H1 (cell line): ENCODE measurements around the gene TBCE. TPM values are rescaled to one million over a fixed set of nuclear protein-coding genes. Genes with fewer than 3 reads are reported as not detected.

Source experiments
- CTCF ChIA-PET: fragments of 300-600 bp; sonication (Branson Sonifier 250); formaldehyde crosslinking; loops from one replicate; lab custom pipeline; 2021; ENCODE audit not compliant: partially characterized antibody; lab: Charles Lee
- POLR2A ChIA-PET: fragments of 300-600 bp; sonication (Branson Sonifier 250); formaldehyde crosslinking; loops from one replicate; lab custom pipeline; 2021; ENCODE audit warnings: inconsistent platforms; ENCODE audit not compliant: partially characterized antibody; lab: Charles Lee
- DNase-seq, 2 experiments: peaks; one replicate each; pipeline versions ENCODE4 v3.0.0 to v3.0.0-alpha.2; 2010 to 2022; ENCODE audit warnings: low spot score in 2 of 2, low read depth in 1 of 2, mixed read lengths in 1 of 2
- FAIRE-seq: peaks from 2 replicates; lab custom pipeline; 2011; peaks lifted over from hg19 to GRCh38; lab: Jason Lieb, UNC
- H2AFZ ChIP-seq: 2 replicates; pipeline ENCODE4 v1.8.1; 2012; ENCODE audit warnings: low read length, inconsistent platforms
- H2AK5ac ChIP-seq: 2 replicates; pipeline ENCODE4 v1.6.1; 2013; ENCODE audit warnings: low read depth, low read length
- H2BK120ac ChIP-seq: replicated peaks from 2 replicates; pipeline ENCODE3; 2013; ENCODE audit warnings: low read depth, low read length, inconsistent platforms
- H2BK12ac ChIP-seq: 2 replicates; pipeline ENCODE4 v1.6.1; 2013; ENCODE audit warnings: low read depth, low read length
- H2BK15ac ChIP-seq: 2 replicates; pipeline ENCODE4 v1.6.1; 2013; ENCODE audit warnings: low read length
- H2BK20ac ChIP-seq: 2 replicates; pipeline ENCODE4 v1.6.1; 2013; ENCODE audit warnings: low read length
- H2BK5ac ChIP-seq: 2 replicates; pipeline ENCODE4 v1.6.1; 2013; ENCODE audit warnings: low read depth, low read length
- H3K14ac ChIP-seq: 2 replicates; pipeline ENCODE4 v1.6.1; 2013; ENCODE audit warnings: inconsistent platforms; ENCODE audit not compliant: insufficient read length
- H3K18ac ChIP-seq: 2 replicates; pipeline ENCODE4 v1.6.1; 2013; ENCODE audit warnings: low read length; ENCODE audit errors: extremely low read depth
- H3K23ac ChIP-seq: 2 replicates; pipeline ENCODE4 v1.6.1; 2013; ENCODE audit warnings: inconsistent platforms; ENCODE audit not compliant: insufficient read length
- H3K23me2 ChIP-seq: 2 replicates; pipeline ENCODE4 v1.6.1; 2013; ENCODE audit warnings: low read depth, low read length
- H3K27ac ChIP-seq: 2 replicates; pipeline ENCODE4 v1.6.1; 2011; ENCODE audit warnings: low read depth, low read length, inconsistent platforms
- H3K27me3 ChIP-seq, 4 experiments: replicated peaks in 1 of 4; 1 replicate in 1 of 4; 2 replicates in 3 of 4; pipeline versions ENCODE4 v1.6.1 to v1.8.1; 2011 to 2013; ENCODE audit warnings: low read length in 3 of 4, mild to moderate bottlenecking in 3 of 4, inconsistent platforms in 2 of 4, mixed read lengths in 2 of 4, moderate library complexity in 1 of 4; ENCODE audit not compliant: control insufficient read depth in 3 of 4, insufficient read depth in 3 of 4; ENCODE audit errors: extremely low read depth in 1 of 4
- H3K36me3 ChIP-seq, 4 experiments: 2 replicates each; pipeline versions ENCODE4 v1.6.1 to v1.8.1; 2011 to 2013; ENCODE audit warnings: mild to moderate bottlenecking in 4 of 4, low read length in 3 of 4, moderate library complexity in 2 of 4, control low read depth in 1 of 4, inconsistent platforms in 1 of 4; ENCODE audit not compliant: insufficient read depth in 4 of 4, control insufficient read depth in 2 of 4
- H3K4ac ChIP-seq: replicated peaks from 2 replicates; pipeline ENCODE3; 2013; ENCODE audit warnings: low read length, low read depth, mixed read lengths, inconsistent platforms; ENCODE audit not compliant: insufficient read length
- H3K4me1 ChIP-seq, 4 experiments: replicated peaks in 1 of 4; 1 replicate in 1 of 4; 2 replicates in 3 of 4; pipeline versions ENCODE4 v1.6.1 to v1.8.1; 2011 to 2013; ENCODE audit warnings: low read length in 3 of 4, inconsistent platforms in 2 of 4, mixed read lengths in 1 of 4; ENCODE audit not compliant: insufficient read depth in 4 of 4, control insufficient read depth in 3 of 4
- H3K4me2 ChIP-seq, 2 experiments: 2 replicates each; pipeline versions ENCODE4 v1.6.1 to v1.8.1; 2011 to 2013; ENCODE audit warnings: low read depth in 2 of 2, low read length in 2 of 2, control low read depth in 1 of 2, inconsistent platforms in 1 of 2, mild to moderate bottlenecking in 1 of 2; ENCODE audit not compliant: insufficient read depth in 1 of 2
- H3K4me3 ChIP-seq, 4 experiments: fragments of 200-600, 300-600 bp in 1 of 4; sonication (generic), shearing (Covaris generic), sonication (Bioruptor Twin) in 1 of 4; 2 replicates each; pipeline versions ENCODE4 v1.5.1 to v1.8.1; 2011 to 2016; ENCODE audit warnings: low read length in 4 of 4, low read depth in 3 of 4, control low read depth in 2 of 4, inconsistent platforms in 2 of 4, mild to moderate bottlenecking in 2 of 4, mixed read lengths in 1 of 4, moderate library complexity in 1 of 4; ENCODE audit not compliant: insufficient read depth in 2 of 4; ENCODE audit errors: extremely low read depth in 1 of 4
- H3K56ac ChIP-seq: replicated peaks from 2 replicates; pipeline ENCODE3; 2013; ENCODE audit warnings: low read depth, mild to moderate bottlenecking, mixed read lengths, low read length, inconsistent platforms; ENCODE audit not compliant: insufficient read length
- H3K79me1 ChIP-seq: 2 replicates; pipeline ENCODE4 v1.6.1; 2013; ENCODE audit warnings: low read depth, low read length, control low read depth
- H3K79me2 ChIP-seq, 2 experiments: 2 replicates each; pipeline versions ENCODE4 v1.6.1 to v1.8.1; 2012 to 2013; ENCODE audit warnings: low read length in 2 of 2, mild to moderate bottlenecking in 2 of 2, inconsistent platforms in 1 of 2; ENCODE audit not compliant: insufficient read depth in 2 of 2, control insufficient read depth in 1 of 2
- H3K9ac ChIP-seq, 4 experiments: replicated peaks in 1 of 4; 1 replicate in 1 of 4; 2 replicates in 3 of 4; pipeline versions ENCODE4 v1.6.1 to v1.8.1; 2011 to 2013; ENCODE audit warnings: low read depth in 3 of 4, low read length in 3 of 4, control low read depth in 2 of 4, mild to moderate bottlenecking in 2 of 4, moderate library complexity in 2 of 4, inconsistent platforms in 1 of 4; ENCODE audit errors: extremely low read depth in 1 of 4
- H3K9me3 ChIP-seq, 2 experiments: 2 replicates each; pipeline versions ENCODE4 v1.6.1 to v1.8.1; 2012 to 2013; ENCODE audit warnings: mild to moderate bottlenecking in 2 of 2, moderate library complexity in 2 of 2, control low read depth in 1 of 2, inconsistent platforms in 1 of 2, low read depth in 1 of 2, low read length in 1 of 2, mixed read lengths in 1 of 2; ENCODE audit not compliant: insufficient read depth in 2 of 2
- H4K20me1 ChIP-seq, 2 experiments: replicated peaks in 1 of 2; 2 replicates each; pipeline versions ENCODE3 to v1.8.1; 2011 to 2013; ENCODE audit warnings: inconsistent platforms in 2 of 2, low read length in 2 of 2, mild to moderate bottlenecking in 1 of 2; ENCODE audit not compliant: insufficient read depth in 2 of 2, control insufficient read depth in 1 of 2
- H4K5ac ChIP-seq: 2 replicates; pipeline ENCODE4 v1.6.1; 2013; ENCODE audit warnings: low read length, low read depth, mixed read lengths, inconsistent platforms; ENCODE audit not compliant: insufficient read length
- H4K8ac ChIP-seq: 2 replicates; pipeline ENCODE4 v1.8.0; 2013; ENCODE audit warnings: mild to moderate bottlenecking, moderate library complexity, low read length, inconsistent platforms; ENCODE audit not compliant: insufficient read depth; ENCODE audit errors: extremely low read depth
- H4K91ac ChIP-seq: replicated peaks from 2 replicates; pipeline ENCODE3; 2013; ENCODE audit warnings: low read length, mixed read lengths, inconsistent platforms; ENCODE audit not compliant: insufficient read length
- BACH1 ChIP-seq: IDR thresholded peaks from 2 replicates; pipeline ENCODE4 v1.6.1; 2012; ENCODE audit warnings: low read length, improper control_type of control experiment
- BRCA1 ChIP-seq: IDR thresholded peaks from 2 replicates; pipeline ENCODE4 v1.6.1; 2012; ENCODE audit warnings: low read depth, low read length, improper control_type of control experiment
- EP300 ChIP-seq, 2 experiments: IDR thresholded peaks; 1 replicate in 1 of 2; 2 replicates in 1 of 2; pipeline ENCODE4 v1.6.1; 2011 to 2012; ENCODE audit warnings: low read depth in 2 of 2, low read length in 2 of 2, mild to moderate bottlenecking in 2 of 2, borderline replicate concordance in 1 of 2, inconsistent platforms in 1 of 2, moderate library complexity in 1 of 2
- EZH2 ChIP-seq: fragments of 200-600 bp; sonication (generic); IDR thresholded peaks from 2 replicates; pipeline ENCODE4 v1.7.1; 2012; ENCODE audit warnings: low read depth, mild to moderate bottlenecking, moderate library complexity, low read length, inconsistent platforms; ENCODE audit not compliant: severe bottlenecking
- JUN ChIP-seq: IDR thresholded peaks from 2 replicates; pipeline ENCODE4 v1.6.1; 2011; ENCODE audit warnings: low read depth, mild to moderate bottlenecking, improper control_type of control experiment, low read length
- JUND ChIP-seq: IDR thresholded peaks from 2 replicates; pipeline ENCODE4 v1.6.1; 2011; ENCODE audit warnings: mild to moderate bottlenecking, improper control_type of control experiment, low read length
- KDM4A ChIP-seq: IDR thresholded peaks from one replicate; pipeline ENCODE4 v1.7.1; 2012; ENCODE audit warnings: low read depth, mild to moderate bottlenecking, moderate library complexity, low read length, inconsistent platforms; ENCODE audit not compliant: severe bottlenecking
- NANOG ChIP-seq: IDR thresholded peaks from 2 replicates; pipeline ENCODE4 v1.6.1; 2011; ENCODE audit warnings: low read length, low read depth, mild to moderate bottlenecking, inconsistent platforms; ENCODE audit not compliant: insufficient read depth, poor library complexity, severe bottlenecking
- POLR2AphosphoS5 ChIP-seq: IDR thresholded peaks from 2 replicates; pipeline ENCODE4 v1.6.1; 2011; ENCODE audit warnings: low read depth, low read length
- POU5F1 ChIP-seq: IDR thresholded peaks from 2 replicates; pipeline ENCODE4 v1.6.1; 2011; ENCODE audit warnings: low read depth, mild to moderate bottlenecking, low read length, moderate library complexity
- RBBP5 ChIP-seq: IDR thresholded peaks from 2 replicates; pipeline ENCODE4 v1.7.1; 2012; ENCODE audit warnings: low read depth, mild to moderate bottlenecking, inconsistent platforms, low read length, moderate library complexity, borderline replicate concordance
- RFX5 ChIP-seq: IDR thresholded peaks from 2 replicates; pipeline ENCODE4 v1.6.1; 2011; ENCODE audit warnings: low read depth, low read length, improper control_type of control experiment, borderline replicate concordance
- USF2 ChIP-seq: IDR thresholded peaks from 2 replicates; pipeline ENCODE4 v1.6.1; 2011; ENCODE audit warnings: low read length, improper control_type of control experiment
- WGBS, 2 experiments: shearing (Covaris generic) in 1 of 2; methylation state at CpG; one replicate each; pipeline versions ENCODE4 v1.1.6 to v1.1.7; 2013 to 2015; ENCODE audit warnings: low lambda C conversion rate in 2 of 2, mixed read lengths in 2 of 2, inconsistent platforms in 1 of 2, low coverage in 1 of 2, missing lambda C conversion rate in 1 of 2; ENCODE audit not compliant: insufficient replicate concordance in 2 of 2, insufficient coverage in 1 of 2, insufficient read length in 1 of 2; ENCODE audit errors: extremely low coverage in 1 of 2, missing lambda C conversion rate in 1 of 2; 5-methylcytosine and 5-hydroxymethylcytosine counted together
- polyA plus RNA-seq, 7 experiments: library from polyadenylated mRNA; depleted of rRNA in 3 of 7; stranded (reverse) in 5 of 7; unstranded in 2 of 7; fragments of >200 nt in 5 of 7; fragments of 200-250 nt in 2 of 7; gene quantifications; 1 replicate in 5 of 7; 2 replicates in 1 of 7; 4 replicates in 1 of 7; pipeline versions ENCODE4 v1.2.1 to v1.2.3, GENCODE V29; 2011 to 2013; ENCODE audit warnings: missing spikeins in 2 of 7, mixed read lengths in 2 of 7
- total RNA-seq: library from RNA; stranded (reverse); fragmentation: NEBNext Ultra II Directional; extraction: Animal tissue kit (Norgen Biotek cat#: 25700); gene quantifications from 2 replicates; pipeline ENCODE4 v1.2.1, GENCODE V29; 2021

TBCE gene
- total and polyA plus RNA-seq, 2 of the 8 experiments (the other 6 are each of a cell fraction or from before 2014, with no cell fraction given): 22.7 to 42.9 TPM

GRCh38 chr1:235426143-235426542 lies 58.9 kb downstream of the TBCE start:
- H2AFZ ChIP-seq: no peak overlapping the region
- H3K4ac ChIP-seq: no peak overlapping the region
- no peaks in the 10 kb centered on the region for H3K9me3 ChIP-seq
- no peak overlapping the region for H3K4me2 ChIP-seq
- DNase-seq (no peak), FAIRE-seq (no peak)
- H2AK5ac ChIP-seq: no peak overlapping the region
- no peak overlapping the region for H3K4me3 ChIP-seq
- H2BK5ac ChIP-seq: no peak overlapping the region; the same call in 1 of the 2 replicates
- no peak overlapping the region for H2BK120ac ChIP-seq
- H3K9ac ChIP-seq: no peak overlapping the region
- WGBS, 2 experiments: 94% methylated on average over 4 of the region's 4 CpGs; no CpG with 5 or more reads in 1 of the 2 experiments
- H2BK15ac ChIP-seq: no peak overlapping the region
- POLR2A ChIA-PET: no interaction called here
- no peak overlapping the region for H3K27ac ChIP-seq
- no peaks in the 10 kb centered on the region for H3K23me2 ChIP-seq
- H4K20me1 ChIP-seq: no peaks in the 10 kb centered on the region
- no peak overlapping the region for H4K8ac ChIP-seq
- H3K56ac ChIP-seq: no peak overlapping the region
- no peaks in the 10 kb centered on the region for H3K27me3 ChIP-seq
- H3K4me1 ChIP-seq: no peaks in the 10 kb centered on the region
- H3K18ac ChIP-seq: no peak overlapping the region
- no peak overlapping the region for H2BK20ac ChIP-seq
- CTCF ChIA-PET: interaction anchor here (6.5 kb wide), 1 partner anchor 11 kb away, joined by 47 read pairs; no protein-coding TSS in a partner anchor
- H4K5ac ChIP-seq: no peak overlapping the region
- no peak overlapping the region for H3K14ac ChIP-seq
- no peaks in the 10 kb centered on the region for H3K36me3 ChIP-seq
- no peaks in the 10 kb centered on the region; a peak in 1 of 4 replicates for H3K79me2 ChIP-seq
- peaks cover 11% of the 10 kb centered on the region for H3K79me1 ChIP-seq
- H2BK12ac ChIP-seq: no peak overlapping the region
- no peak overlapping the region for H3K23ac ChIP-seq
- H4K91ac ChIP-seq: no peak overlapping the region
- no peak for TF ChIP-seq BACH1
- TF ChIP-seq POLR2AphosphoS5: no peak
- TF ChIP-seq JUND: no peak
- no peak for TF ChIP-seq BRCA1
- TF ChIP-seq KDM4A: no peak
- no peak for TF ChIP-seq USF2
- TF ChIP-seq NANOG: no peak
- TF ChIP-seq POU5F1: no peak
- no peak for TF ChIP-seq EZH2
- TF ChIP-seq RBBP5: no peak
- TF ChIP-seq JUN: no peak
- TF ChIP-seq EP300 (IDR thresholded peaks at IDR 0.05; ENCODE audit: borderline replicate concordance in 1 of 2, low read depth in 2 of 2, low read length in 2 of 2): no peak
- no peak for TF ChIP-seq RFX5
